GM21717 (cell line): Measurements from ENCODE around the gene HLTF.

Experiments
- ATAC-seq: cut with Tn5 transposase; IDR thresholded peaks from one replicate; pipeline ENCODE4 v1.9.1; 2021; ENCODE audit warnings: mild to moderate bottlenecking, moderate library complexity; ENCODE audit not compliant: unreplicated experiment

HLTF gene

GRCh38 chr3:149090461-149090860 lies 4.1 kb upstream of the HLTF start:
- no peak for ATAC-seq

- no peak for ATAC-seq
Measured at GRCh38 chr3:149089395-149089794, 3.1 kb upstream of the HLTF start.

- no peak for ATAC-seq
Measured at GRCh38 chr3:149087208-149087607, 875 bp upstream of the HLTF start.

GRCh38 chr3:149085828-149086231 lies 503 bp downstream of the HLTF start:
- ATAC-seq: peak; percentile 35

GRCh38 chr3:149081772-149082171 lies 4.6 kb downstream of the HLTF start:
- ATAC-seq: no peak

GRCh38 chr3:149080699-149081091 lies 5.6 kb downstream of the HLTF start:
- no peak for ATAC-seq

- ATAC-seq: no peak
Measured at GRCh38 chr3:149080011-149080698, 6.2 kb downstream of the HLTF start.

GRCh38 chr3:149077628-149078027 lies 8.7 kb downstream of the HLTF start:
- ATAC-seq: no peak

GRCh38 chr3:149067883-149068282 lies 18.4 kb downstream of the HLTF start:
- ATAC-seq: no peak

- no peak for ATAC-seq
Measured at GRCh38 chr3:149061776-149062175, 24.6 kb downstream of the HLTF start.

GRCh38 chr3:149058602-149059001 lies 27.7 kb downstream of the HLTF start:
- peak; percentile 76 for ATAC-seq

- ATAC-seq: no peak
Measured at GRCh38 chr3:149058198-149058597, 28.1 kb downstream of the HLTF start.

GRCh38 chr3:149055575-149055974 lies 30.8 kb downstream of the HLTF start:
- ATAC-seq: no peak

- ATAC-seq: no peak
Measured at GRCh38 chr3:149044339-149045083, 41.8 kb downstream of the HLTF start.

GRCh38 chr3:149042789-149043386 lies 43.4 kb downstream of the HLTF start:
- ATAC-seq: peak; percentile 86

GRCh38 chr3:149038322-149038721 lies 48.0 kb downstream of the HLTF start:
- ATAC-seq: no peak

- ATAC-seq: no peak
Measured at GRCh38 chr3:149037684-149038083, 48.6 kb downstream of the HLTF start.

- ATAC-seq: no peak
Measured at GRCh38 chr3:149031096-149031495, 55.2 kb downstream of the HLTF start.

- ATAC-seq: no peak
Measured at GRCh38 chr3:149026718-149027117, 59.6 kb downstream of the HLTF start.

GRCh38 chr3:149023951-149024350 lies 62.4 kb downstream of the HLTF start:
- no peak for ATAC-seq

GRCh38 chr3:149021830-149022229 lies 64.5 kb downstream of the HLTF start:
- no peak for ATAC-seq

- ATAC-seq: no peak
Measured at GRCh38 chr3:149020839-149021252, 65.5 kb downstream of the HLTF start.
